ENCODE data around the gene NF2.

Gene NF2

GRCh38 chr22:29723766-29724165 is 120.3 kb downstream of the NF2 start:
- H3K9me3 Mint-ChIP-seq, result no peaks in the 10 kb centered on the region
- no peak overlapping the region for H3K4me3 Mint-ChIP-seq
- peaks cover 71% of the 10 kb centered on the region for H3K27me3 Mint-ChIP-seq (ENCODE audit: low read depth, poor library complexity)

DNA sequence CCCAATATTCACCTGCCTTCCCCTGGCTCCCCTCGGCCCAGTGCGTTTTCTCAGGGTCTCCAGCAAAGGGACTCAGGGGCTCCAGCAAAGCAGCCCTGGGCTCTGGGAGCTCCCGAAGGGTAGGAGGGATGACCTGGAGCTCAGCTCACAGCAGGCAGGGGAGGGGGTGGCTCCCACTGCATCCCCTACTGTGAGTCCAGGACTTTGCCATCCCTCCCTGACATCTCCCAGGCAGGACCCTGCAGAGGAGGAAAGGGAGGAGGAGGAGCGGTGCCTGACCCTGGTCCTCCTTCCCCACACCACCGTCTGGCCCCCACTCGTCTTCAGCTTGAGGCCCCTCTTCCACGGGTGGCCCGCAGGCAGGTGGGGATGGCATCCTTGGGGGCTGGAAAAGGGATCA is 121.4 kb downstream of the NF2 start:
- Mint-ChIP-seq H3K9me3 (no peaks in the 10 kb centered on the region), H3K4me3 (no peak overlapping the region), H3K27ac (no peak overlapping the region), H3K4me1 (peaks cover 5% of the 10 kb centered on the region), H3K27me3 (ENCODE audit: low read depth, poor library complexity) (peaks cover 61% of the 10 kb centered on the region), H3K36me3 (ENCODE audit: low read depth) (no peaks in the 10 kb centered on the region)
- no peak for DNase-seq
- TF ChIP-seq, protein P1, sequence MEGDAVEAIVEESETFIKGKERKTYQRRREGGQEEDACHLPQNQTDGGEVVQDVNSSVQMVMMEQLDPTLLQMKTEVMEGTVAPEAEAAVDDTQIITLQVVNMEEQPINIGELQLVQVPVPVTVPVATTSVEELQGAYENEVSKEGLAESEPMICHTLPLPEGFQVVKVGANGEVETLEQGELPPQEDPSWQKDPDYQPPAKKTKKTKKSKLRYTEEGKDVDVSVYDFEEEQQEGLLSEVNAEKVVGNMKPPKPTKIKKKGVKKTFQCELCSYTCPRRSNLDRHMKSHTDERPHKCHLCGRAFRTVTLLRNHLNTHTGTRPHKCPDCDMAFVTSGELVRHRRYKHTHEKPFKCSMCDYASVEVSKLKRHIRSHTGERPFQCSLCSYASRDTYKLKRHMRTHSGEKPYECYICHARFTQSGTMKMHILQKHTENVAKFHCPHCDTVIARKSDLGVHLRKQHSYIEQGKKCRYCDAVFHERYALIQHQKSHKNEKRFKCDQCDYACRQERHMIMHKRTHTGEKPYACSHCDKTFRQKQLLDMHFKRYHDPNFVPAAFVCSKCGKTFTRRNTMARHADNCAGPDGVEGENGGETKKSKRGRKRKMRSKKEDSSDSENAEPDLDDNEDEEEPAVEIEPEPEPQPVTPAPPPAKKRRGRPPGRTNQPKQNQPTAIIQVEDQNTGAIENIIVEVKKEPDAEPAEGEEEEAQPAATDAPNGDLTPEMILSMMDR (IDR thresholded peaks at IDR 0.05), result no peak

More at GRCh38 chr22:29723766-29724165, 120.3 kb downstream of the NF2 start:
- Mint-ChIP-seq H3K4me1 (peaks cover 5% of the 10 kb centered on the region), H3K27ac (no peak overlapping the region), H3K36me3 (ENCODE audit: low read depth) (no peaks in the 10 kb centered on the region)
- TF ChIP-seq, protein P1 (IDR thresholded peaks at IDR 0.05), result no peak
- no peak for DNase-seq

DNA sequence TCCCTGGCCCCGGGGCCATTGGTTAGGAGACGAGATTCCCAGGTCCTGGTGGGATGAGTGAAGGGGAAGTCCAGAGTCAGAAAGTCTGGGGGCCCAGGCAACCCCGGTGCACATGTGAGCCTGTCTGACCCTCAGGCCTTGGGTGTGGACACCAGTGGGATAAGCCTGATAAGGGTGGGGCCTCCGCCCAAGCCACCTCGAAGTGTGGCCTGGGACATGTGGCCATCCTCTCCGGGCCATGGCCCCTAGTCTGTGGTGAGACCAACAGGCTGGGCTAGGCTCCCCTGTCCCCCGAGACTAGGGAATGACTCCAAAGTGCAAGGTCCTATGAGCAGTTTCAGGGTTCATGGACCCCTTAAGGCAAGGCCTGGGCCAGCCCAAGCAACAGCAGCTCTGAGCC is 122.7 kb downstream of the NF2 start:
- Mint-ChIP-seq H3K9me3 (no peaks in the 10 kb centered on the region), H3K4me3 (no peak overlapping the region), H3K27ac (no peak overlapping the region), H3K4me1 (peaks cover 5% of the 10 kb centered on the region), H3K36me3 (ENCODE audit: low read depth) (no peaks in the 10 kb centered on the region), H3K27me3 (ENCODE audit: low read depth, poor library complexity) (peaks cover 56% of the 10 kb centered on the region)
- DNase-seq, result no peak
- TF ChIP-seq, protein P1 (IDR thresholded peaks at IDR 0.05), result no peak

DNA sequence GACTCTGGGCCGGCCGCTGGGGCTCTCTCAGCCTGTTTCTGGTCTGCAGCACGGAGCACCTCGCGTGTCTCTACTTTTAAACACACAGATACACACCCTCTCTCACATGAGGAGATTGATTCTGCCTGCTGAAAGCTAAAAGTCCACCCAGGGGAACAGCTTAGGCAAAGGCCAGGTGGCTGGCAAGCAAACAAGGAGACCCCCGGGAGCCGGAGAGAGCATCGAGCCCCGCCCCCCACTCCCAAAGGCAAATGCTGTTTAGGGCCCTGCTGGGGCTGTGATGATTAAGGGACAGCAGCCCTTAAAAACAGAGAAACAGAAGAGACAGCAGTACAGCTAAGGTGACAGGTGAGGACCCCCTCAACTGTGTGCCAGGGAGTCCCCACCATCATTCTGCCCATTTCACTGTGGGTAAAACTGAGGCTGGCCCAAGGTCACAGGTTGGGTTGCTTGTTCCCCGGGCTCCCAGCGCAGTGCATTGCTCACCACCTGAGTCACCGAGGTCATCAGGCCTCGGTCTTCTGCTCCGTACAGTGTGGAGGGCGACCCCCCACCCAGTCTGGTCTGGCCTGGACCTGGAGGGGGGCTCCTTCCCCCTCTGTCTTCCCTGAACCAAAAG is 123.2 kb downstream of the NF2 start:
- Mint-ChIP-seq H3K9me3 (no peaks in the 10 kb centered on the region), H3K27me3 (ENCODE audit: low read depth, poor library complexity) (peaks cover 50% of the 10 kb centered on the region), H3K4me1 (peaks cover 5% of the 10 kb centered on the region), H3K27ac (no peak overlapping the region), H3K36me3 (ENCODE audit: low read depth) (no peaks in the 10 kb centered on the region), H3K4me3 (no peak overlapping the region)
- DNase-seq, result no peak
- TF ChIP-seq, protein P1 (IDR thresholded peaks at IDR 0.05), result no peak

- Mint-ChIP-seq H3K9me3 (no peaks in the 10 kb centered on the region), H3K27ac (no peak overlapping the region), H3K4me3 (no peak overlapping the region), H3K36me3 (ENCODE audit: low read depth) (no peaks in the 10 kb centered on the region), H3K27me3 (ENCODE audit: low read depth, poor library complexity) (peaks cover 45% of the 10 kb centered on the region), H3K4me1 (peaks cover 6% of the 10 kb centered on the region)
- peak; percentile 77 for DNase-seq
- TF ChIP-seq, protein P1 (IDR thresholded peaks at IDR 0.05), result peak; percentile 55
Observed at GRCh38 chr22:29727131-29727523, 123.7 kb downstream of the NF2 start.

DNA sequence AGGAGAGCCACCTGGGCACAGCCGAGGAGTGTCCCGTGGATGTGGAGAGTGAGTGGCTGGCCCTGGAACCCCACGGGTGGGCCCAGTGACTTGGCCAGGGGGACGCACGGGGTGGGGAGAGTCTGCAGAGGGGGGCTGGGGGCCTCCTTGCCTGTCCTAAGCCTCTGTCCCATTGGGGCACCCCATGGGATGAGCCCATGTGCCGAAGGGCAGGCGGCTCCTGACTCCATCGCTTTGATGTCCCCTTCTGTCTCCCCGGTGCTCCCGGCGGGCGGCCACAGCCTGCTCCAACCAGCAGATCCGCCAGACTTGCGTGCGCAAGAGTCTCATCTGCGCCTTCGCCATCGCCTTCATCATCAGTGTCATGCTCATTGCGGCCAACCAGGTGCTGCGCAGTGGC is 125.7 kb downstream of the NF2 start:
- Mint-ChIP-seq H3K27me3 (ENCODE audit: low read depth, poor library complexity) (peaks cover 28% of the 10 kb centered on the region), H3K4me1 (peaks cover 23% of the 10 kb centered on the region), H3K4me3 (no peak overlapping the region), H3K36me3 (ENCODE audit: low read depth) (no peaks in the 10 kb centered on the region), H3K27ac (no peak overlapping the region), H3K9me3 (no peaks in the 10 kb centered on the region)
- TF ChIP-seq, protein P1 (IDR thresholded peaks at IDR 0.05), result no peak
- no peak for DNase-seq
